ENCODE measurements around the gene CCNB2.
"Not testable (repeated sequence)": the region's sequence is repeated elsewhere in the genome, so short reads cannot be mapped to it uniquely, and the experiment has no call there.

CCNB2 gene

GRCh38 chr15:59160880-59161593, 56.1 kb downstream of the CCNB2 start:
- H3K27ac ChIP-seq (ENCODE audit: low read depth, low read length), result no peak overlapping the region
- H2BK120ac ChIP-seq (ENCODE audit: low read depth, low read length), result no peak overlapping the region
- no peak overlapping the region for H2BK5ac ChIP-seq (ENCODE audit: low read length)
- no peak overlapping the region for H3K4me2 ChIP-seq (ENCODE audit: low read length)
- H3K23ac ChIP-seq (ENCODE audit: low read length), result no peak overlapping the region
- H3K4me1 ChIP-seq (ENCODE audit: control insufficient read depth, low read depth, low read length), result no peaks in the 10 kb centered on the region
- no peaks in the 10 kb centered on the region for H3K79me2 ChIP-seq (ENCODE audit: control insufficient read depth, insufficient read depth, low read length)
- no peak overlapping the region for H3K56ac ChIP-seq (ENCODE audit: low read length)
- no peak overlapping the region for H3K4ac ChIP-seq (ENCODE audit: low read depth, low read length)
- H3K9ac ChIP-seq (ENCODE audit: low read length), result no peak overlapping the region
- H3K36me3 ChIP-seq (ENCODE audit: control insufficient read depth, insufficient read depth, low read length), result no peaks in the 10 kb centered on the region
- H2AK5ac ChIP-seq (ENCODE audit: low read length), result no peak overlapping the region
- H4K8ac ChIP-seq (ENCODE audit: low read depth, low read length), result no peak overlapping the region
- H3K27me3 ChIP-seq (ENCODE audit: insufficient read depth, low read length, poor library complexity), result no peaks in the 10 kb centered on the region
- no CpG with 5 or more reads among the region's 23 CpGs for WGBS (ENCODE audit: extremely low coverage, insufficient coverage, low lambda C conversion rate)
- no peak overlapping the region for H3K4me3 ChIP-seq (ENCODE audit: low read length)
- peak; percentile 61 for DNase-seq
- no peaks in the 10 kb centered on the region for H3K79me1 ChIP-seq (ENCODE audit: low read length)
- H4K5ac ChIP-seq (ENCODE audit: low read length), result no peak overlapping the region
- no peak overlapping the region for H3K18ac ChIP-seq (ENCODE audit: low read length)
- H2BK15ac ChIP-seq (replicated peaks; ENCODE audit: low read depth), result no peak overlapping the region

GRCh38 chr15:59162080-59162479, 57.1 kb downstream of the CCNB2 start:
- H4K8ac ChIP-seq (ENCODE audit: low read depth, low read length); H4K5ac ChIP-seq (ENCODE audit: low read length); H3K4me2 ChIP-seq (ENCODE audit: low read length); H3K4me3 ChIP-seq (ENCODE audit: low read length); H3K27me3 ChIP-seq (ENCODE audit: insufficient read depth, low read length, poor library complexity); H3K23ac ChIP-seq (ENCODE audit: low read length); H3K56ac ChIP-seq (ENCODE audit: low read length); H3K27ac ChIP-seq (ENCODE audit: low read depth, low read length); H3K4me1 ChIP-seq (ENCODE audit: control insufficient read depth, low read depth, low read length); H3K9ac ChIP-seq (ENCODE audit: low read length); H2AK5ac ChIP-seq (ENCODE audit: low read length); DNase-seq; H3K18ac ChIP-seq (ENCODE audit: low read length); H3K36me3 ChIP-seq (ENCODE audit: control insufficient read depth, insufficient read depth, low read length); H2BK120ac ChIP-seq (ENCODE audit: low read depth, low read length); H2BK5ac ChIP-seq (ENCODE audit: low read length); H3K4ac ChIP-seq (ENCODE audit: low read depth, low read length); H3K79me1 ChIP-seq (ENCODE audit: low read length); H2BK15ac ChIP-seq (replicated peaks; ENCODE audit: low read depth); H3K79me2 ChIP-seq (ENCODE audit: control insufficient read depth, insufficient read depth, low read length): not testable (repeated sequence)
- WGBS (ENCODE audit: extremely low coverage, insufficient coverage, low lambda C conversion rate), result no CpG with 5 or more reads among the region's 8 CpGs

- Histone ChIP-seq H3K4me2 (ENCODE audit: low read length) (no peak overlapping the region), H3K4me3 (ENCODE audit: low read length) (no peak overlapping the region), H3K56ac (ENCODE audit: low read length) (no peak overlapping the region), H4K8ac (ENCODE audit: low read depth, low read length) (no peak overlapping the region), H3K23ac (ENCODE audit: low read length) (no peak overlapping the region), H3K36me3 (ENCODE audit: control insufficient read depth, insufficient read depth, low read length) (no peaks in the 10 kb centered on the region), H3K79me2 (ENCODE audit: control insufficient read depth, insufficient read depth, low read length) (no peaks in the 10 kb centered on the region), H4K5ac (ENCODE audit: low read length) (no peak overlapping the region), H2BK120ac (ENCODE audit: low read depth, low read length) (no peak overlapping the region), H2BK15ac (replicated peaks; ENCODE audit: low read depth) (no peak overlapping the region), H3K27me3 (ENCODE audit: insufficient read depth, low read length, poor library complexity) (no peaks in the 10 kb centered on the region), H3K9ac (ENCODE audit: low read length) (no peak overlapping the region), H2BK5ac (ENCODE audit: low read length) (no peak overlapping the region), H2AK5ac (ENCODE audit: low read length) (no peak overlapping the region), H3K79me1 (ENCODE audit: low read length) (no peaks in the 10 kb centered on the region), H3K27ac (ENCODE audit: low read depth, low read length) (no peak overlapping the region), H3K4ac (ENCODE audit: low read depth, low read length) (no peak overlapping the region), H3K18ac (ENCODE audit: low read length) (no peak overlapping the region), H3K4me1 (ENCODE audit: control insufficient read depth, low read depth, low read length) (no peaks in the 10 kb centered on the region)
- no CpG with 5 or more reads among the region's 3 CpGs for WGBS (ENCODE audit: extremely low coverage, insufficient coverage, low lambda C conversion rate)
- no peak for DNase-seq
These were observed 60.8 kb downstream of the CCNB2 start for GRCh38 chr15:59165726-59166125.

GRCh38 chr15:59166166-59166565, 61.2 kb downstream of the CCNB2 start:
- H3K18ac ChIP-seq (ENCODE audit: low read length), result no peak overlapping the region
- H3K36me3 ChIP-seq (ENCODE audit: control insufficient read depth, insufficient read depth, low read length), result no peaks in the 10 kb centered on the region
- no peak overlapping the region for H2BK120ac ChIP-seq (ENCODE audit: low read depth, low read length)
- no peaks in the 10 kb centered on the region for H3K79me1 ChIP-seq (ENCODE audit: low read length)
- no peak overlapping the region for H2BK15ac ChIP-seq (replicated peaks; ENCODE audit: low read depth)
- H3K9ac ChIP-seq (ENCODE audit: low read length), result no peak overlapping the region
- H3K27ac ChIP-seq (ENCODE audit: low read depth, low read length), result no peak overlapping the region
- no peak overlapping the region for H2BK5ac ChIP-seq (ENCODE audit: low read length)
- DNase-seq, result no peak
- H3K23ac ChIP-seq (ENCODE audit: low read length), result no peak overlapping the region
- no peak overlapping the region for H4K5ac ChIP-seq (ENCODE audit: low read length)
- no peak overlapping the region for H3K4me3 ChIP-seq (ENCODE audit: low read length)
- no peak overlapping the region for H3K4me2 ChIP-seq (ENCODE audit: low read length)
- no peak overlapping the region for H3K56ac ChIP-seq (ENCODE audit: low read length)
- no CpG with 5 or more reads among the region's 4 CpGs for WGBS (ENCODE audit: extremely low coverage, insufficient coverage, low lambda C conversion rate)
- no peaks in the 10 kb centered on the region for H3K4me1 ChIP-seq (ENCODE audit: control insufficient read depth, low read depth, low read length)
- no peak overlapping the region for H4K8ac ChIP-seq (ENCODE audit: low read depth, low read length)
- H3K27me3 ChIP-seq (ENCODE audit: insufficient read depth, low read length, poor library complexity), result no peaks in the 10 kb centered on the region
- no peak overlapping the region for H2AK5ac ChIP-seq (ENCODE audit: low read length)
- no peaks in the 10 kb centered on the region for H3K79me2 ChIP-seq (ENCODE audit: control insufficient read depth, insufficient read depth, low read length)
- H3K4ac ChIP-seq (ENCODE audit: low read depth, low read length), result no peak overlapping the region

- Histone ChIP-seq H3K4me1 (ENCODE audit: control insufficient read depth, low read depth, low read length) (no peaks in the 10 kb centered on the region), H3K27ac (ENCODE audit: low read depth, low read length) (no peak overlapping the region)
These were observed 61.8 kb downstream of the CCNB2 start for GRCh38 chr15:59166601-59167265.

More at GRCh38 chr15:59166601-59167265, 61.8 kb downstream of the CCNB2 start:
- no peak overlapping the region for H3K23ac ChIP-seq (ENCODE audit: low read length)
- H3K4me3 ChIP-seq (ENCODE audit: low read length), result no peak overlapping the region
- WGBS (ENCODE audit: extremely low coverage, insufficient coverage, low lambda C conversion rate), result no CpG with 5 or more reads among the region's 11 CpGs
- H3K4ac ChIP-seq (ENCODE audit: low read depth, low read length), result no peak overlapping the region
- H3K36me3 ChIP-seq (ENCODE audit: control insufficient read depth, insufficient read depth, low read length), result no peaks in the 10 kb centered on the region
- H2BK120ac ChIP-seq (ENCODE audit: low read depth, low read length), result no peak overlapping the region
- H4K8ac ChIP-seq (ENCODE audit: low read depth, low read length), result no peak overlapping the region
- no peak overlapping the region for H3K56ac ChIP-seq (ENCODE audit: low read length)
- no peak for DNase-seq
- H3K79me2 ChIP-seq (ENCODE audit: control insufficient read depth, insufficient read depth, low read length), result no peaks in the 10 kb centered on the region
- no peaks in the 10 kb centered on the region for H3K27me3 ChIP-seq (ENCODE audit: insufficient read depth, low read length, poor library complexity)
- H2BK5ac ChIP-seq (ENCODE audit: low read length), result no peak overlapping the region
- no peak overlapping the region for H4K5ac ChIP-seq (ENCODE audit: low read length)
- H2AK5ac ChIP-seq (ENCODE audit: low read length), result no peak overlapping the region
- H3K4me2 ChIP-seq (ENCODE audit: low read length), result no peak overlapping the region
- H3K9ac ChIP-seq (ENCODE audit: low read length), result no peak overlapping the region
- no peaks in the 10 kb centered on the region for H3K79me1 ChIP-seq (ENCODE audit: low read length)
- H2BK15ac ChIP-seq (replicated peaks; ENCODE audit: low read depth), result no peak overlapping the region
- no peak overlapping the region for H3K18ac ChIP-seq (ENCODE audit: low read length)

All from mesendoderm (in vitro differentiated cells).